ENCODE measurements around the gene SDR42E2.
"Not testable (repeated sequence)": the region's sequence is repeated elsewhere in the genome, so short reads cannot be mapped to it uniquely, and the experiment has no call there.

The SDR42E2 gene

DNA sequence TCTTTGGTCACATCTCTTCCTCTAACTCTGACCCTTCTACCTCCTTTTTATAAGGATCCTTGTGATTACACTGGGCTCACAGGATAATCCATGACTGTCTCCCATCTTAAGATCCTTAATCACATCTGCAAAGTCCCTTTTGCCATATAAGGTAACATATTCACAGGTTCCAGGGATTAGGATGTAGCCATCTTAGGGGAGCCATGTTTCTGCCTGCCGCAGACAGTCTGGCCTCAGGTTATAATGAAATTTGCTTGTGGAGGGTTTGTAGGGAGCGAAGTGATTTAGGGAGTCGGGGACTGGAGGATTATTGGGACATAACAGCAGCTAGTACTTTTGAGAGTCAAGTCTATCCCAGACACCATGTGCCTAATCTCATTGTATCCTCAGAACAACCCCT, 51.5 kb downstream of the SDR42E2 start:
- DNase-seq (ENCODE audit: low read depth in 2 of 2), result no peak

DNA sequence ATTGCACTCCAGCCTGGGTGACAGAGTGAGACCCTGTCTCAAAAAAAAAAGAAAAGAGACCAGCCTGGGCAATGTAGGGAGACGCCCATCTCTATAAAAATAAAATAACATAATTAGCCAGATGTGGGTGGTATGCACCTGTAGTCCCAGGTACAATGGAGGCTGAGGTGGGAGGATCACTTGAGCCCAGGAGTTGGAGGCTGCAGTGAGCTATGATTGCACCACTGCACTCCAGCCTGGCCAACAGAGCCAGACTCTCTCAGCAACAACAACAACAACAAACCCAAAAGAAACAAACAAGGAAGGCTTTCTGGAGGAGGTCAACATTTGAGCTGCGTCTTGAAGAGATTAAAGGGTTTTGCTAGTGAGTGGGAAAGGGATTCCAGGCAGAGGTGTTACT, 52.1 kb downstream of the SDR42E2 start:
- DNase-seq (ENCODE audit: low read depth in 2 of 2), result no peak

DNA sequence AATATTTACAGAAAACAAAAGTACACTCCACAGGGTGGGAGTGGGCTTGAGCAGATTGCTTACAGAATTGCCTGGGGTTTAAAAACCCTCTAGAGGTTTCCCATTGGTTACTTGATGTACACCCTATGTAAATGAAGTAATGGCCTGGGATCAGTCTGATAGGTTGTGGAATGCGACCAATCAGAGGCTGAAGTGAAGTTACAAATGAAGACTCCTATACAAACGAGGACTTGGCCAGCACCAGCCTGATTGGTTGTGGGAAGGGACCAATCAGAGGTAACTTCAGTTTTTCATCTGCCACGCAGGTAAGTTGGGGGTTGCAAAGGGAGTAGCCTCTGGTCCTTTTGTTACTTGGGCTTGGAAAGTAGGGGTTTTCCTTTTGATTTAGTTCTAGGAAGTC, 52.6 kb downstream of the SDR42E2 start:
- no peak for DNase-seq (ENCODE audit: low read depth in 2 of 2)

DNA sequence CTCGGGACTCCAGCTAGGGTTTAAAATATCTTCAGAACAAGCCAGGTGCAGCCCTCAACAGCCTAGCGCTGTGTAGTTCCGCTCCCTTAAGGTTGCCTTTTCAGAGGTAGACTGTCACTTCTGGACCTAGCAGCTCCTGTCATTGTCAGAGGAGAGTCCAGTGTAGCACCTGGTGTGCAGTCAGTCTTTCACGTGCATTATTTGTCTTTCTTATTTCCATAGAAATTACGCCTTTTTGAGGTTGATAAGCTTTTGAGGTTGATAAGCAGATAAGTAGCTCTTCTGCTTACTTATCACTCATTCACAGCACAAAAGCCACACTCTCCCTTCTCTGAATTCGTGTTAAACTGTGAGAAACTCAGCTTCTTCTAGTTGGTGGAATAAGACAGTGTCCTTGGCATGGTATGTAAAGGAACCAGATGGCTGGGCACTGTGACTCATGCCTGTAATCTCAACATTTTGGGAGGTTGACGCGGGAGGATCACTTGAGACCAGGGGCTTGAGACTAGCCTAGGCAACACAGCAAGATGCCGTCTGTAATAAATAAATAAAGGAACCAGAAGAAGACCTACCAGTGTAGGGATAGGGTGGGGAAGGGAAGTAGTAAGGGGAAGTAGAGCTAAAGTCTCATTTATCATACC, 54.0 kb downstream of the SDR42E2 start:
- DNase-seq (ENCODE audit: low read depth in 2 of 2), result no peak

DNA sequence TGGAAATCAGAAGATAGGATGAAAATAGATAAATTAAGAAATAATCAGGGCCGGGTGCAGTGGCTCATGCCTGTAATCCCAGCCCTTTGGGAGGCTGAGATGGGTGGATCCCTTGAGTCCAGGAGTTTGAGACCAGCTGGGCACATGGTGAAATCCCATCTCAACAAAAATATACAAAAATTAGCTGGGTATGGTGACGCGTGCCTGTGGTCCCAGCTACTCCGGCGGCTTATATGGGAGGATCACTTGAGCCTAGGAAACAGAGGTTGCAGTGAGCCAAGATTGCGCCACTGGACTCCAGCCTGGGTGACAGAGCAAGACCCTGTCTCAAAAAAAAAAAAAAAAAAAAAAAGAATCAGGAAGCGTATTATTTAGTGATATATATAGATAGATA, 54.5 kb downstream of the SDR42E2 start:
- DNase-seq (ENCODE audit: low read depth in 2 of 2), result not testable (repeated sequence)

DNA sequence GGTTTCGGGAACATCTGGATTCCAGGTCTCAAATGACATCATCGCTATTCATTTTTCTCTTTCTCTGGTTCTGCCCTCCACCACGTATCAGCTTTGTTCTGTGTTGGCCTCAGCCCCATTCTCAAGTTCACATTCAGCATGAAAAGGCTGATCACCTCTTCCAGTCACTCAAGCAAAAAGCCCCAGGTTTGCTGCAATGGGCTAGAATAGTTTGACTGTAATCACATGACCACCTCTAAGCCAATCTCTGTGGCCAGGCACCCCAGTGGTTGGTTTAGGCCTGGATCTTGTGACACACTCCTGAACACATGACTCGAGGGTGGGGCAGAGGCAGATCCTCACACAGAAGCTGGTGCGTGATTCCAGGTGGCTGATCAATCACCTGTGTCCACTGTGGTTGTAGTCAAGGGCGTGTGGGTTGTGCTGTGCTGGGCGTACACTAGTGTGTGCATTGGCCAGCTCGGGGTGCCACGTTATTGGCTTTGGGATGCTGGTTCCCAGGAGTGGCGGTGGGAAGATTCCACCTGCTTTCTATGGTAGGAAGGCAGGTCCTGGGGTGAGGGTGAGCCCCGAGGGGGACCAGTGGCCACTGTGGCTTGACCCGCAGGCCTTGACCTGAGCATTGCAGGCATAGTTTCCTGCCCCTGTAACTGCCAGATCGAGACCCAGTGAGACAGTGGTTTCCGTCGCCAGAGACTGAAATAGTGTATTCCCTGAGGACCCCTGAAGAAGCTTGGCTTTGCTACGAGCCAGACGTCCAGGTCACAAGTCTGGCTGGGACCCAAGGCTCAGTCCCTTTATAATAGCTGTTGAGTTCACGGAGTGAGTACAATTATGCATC, 55.8 kb downstream of the SDR42E2 start:
- DNase-seq (ENCODE audit: low read depth in 2 of 2), result no peak

DNA sequence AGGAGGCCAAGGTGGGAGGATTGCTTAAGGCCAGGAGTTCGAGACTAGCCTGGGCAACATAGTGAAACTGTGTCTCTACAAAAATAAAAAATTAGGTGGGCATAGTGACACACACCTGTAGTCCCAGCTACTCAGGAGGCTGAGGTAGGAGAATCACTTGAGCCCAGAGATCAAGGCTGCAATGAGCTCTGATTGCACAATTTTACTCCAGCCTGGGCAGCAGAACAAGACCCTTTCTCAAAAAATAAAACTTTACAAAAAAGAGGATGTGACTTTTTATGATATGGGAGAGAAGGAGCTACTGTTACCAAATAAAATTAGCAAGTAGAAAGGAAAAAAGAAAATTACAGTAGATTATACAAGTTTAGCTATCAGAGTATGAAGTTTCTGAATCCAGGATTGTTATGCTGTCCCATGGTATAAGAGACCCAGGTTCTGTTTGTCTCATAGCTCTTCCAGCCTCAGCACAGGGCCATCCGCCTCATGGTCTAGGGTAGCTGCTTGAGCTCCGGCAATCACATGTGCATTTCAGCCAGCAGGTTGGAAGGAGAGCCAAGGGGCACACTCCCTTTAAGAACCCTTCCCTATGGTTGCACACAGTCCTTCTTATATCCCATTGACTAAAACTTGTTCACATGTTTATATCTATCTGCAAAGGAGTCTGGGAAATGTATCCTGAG, 57.2 kb downstream of the SDR42E2 start:
- DNase-seq (ENCODE audit: low read depth in 2 of 2), result no peak

DNA sequence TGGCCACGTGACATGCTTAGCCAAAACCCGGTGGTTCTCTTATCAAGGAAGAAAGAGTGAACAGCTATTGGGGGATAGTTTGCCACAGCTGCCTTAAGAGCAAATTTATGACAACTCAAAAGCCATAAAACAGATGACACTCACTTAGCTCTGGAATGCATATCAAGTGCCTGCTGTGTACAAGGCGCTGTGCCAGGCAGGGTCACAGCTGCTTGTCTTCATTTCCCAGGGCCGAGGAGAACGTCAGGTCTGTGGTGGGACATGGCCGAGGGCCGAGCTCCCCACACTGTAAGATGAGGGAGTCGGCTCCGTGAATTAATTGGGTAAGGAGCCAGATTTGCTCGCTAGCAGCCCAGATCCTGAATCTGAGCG, 57.7 kb downstream of the SDR42E2 start:
- no peak for DNase-seq (ENCODE audit: low read depth in 2 of 2)

DNA sequence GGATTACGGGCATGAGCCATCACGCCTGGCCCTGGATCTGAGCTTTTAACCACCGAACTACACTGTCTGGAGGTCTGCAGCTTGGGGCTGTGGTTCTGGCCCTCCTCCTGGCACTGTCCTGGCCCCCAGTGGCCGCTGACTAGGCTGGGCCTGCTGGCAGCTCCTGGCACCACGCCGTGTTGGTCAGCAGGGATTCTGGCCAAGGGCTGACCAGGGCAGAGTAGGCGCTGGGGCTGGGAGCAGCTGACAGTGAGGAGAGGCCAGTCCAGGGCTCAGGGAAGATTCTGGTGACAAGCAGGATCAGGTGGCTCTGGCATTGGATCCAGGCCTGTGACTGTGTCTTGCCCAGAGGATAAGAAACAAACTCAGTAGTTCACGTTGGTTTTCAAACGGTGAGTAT, 58.4 kb downstream of the SDR42E2 start:
- DNase-seq (ENCODE audit: low read depth in 2 of 2), result no peak

DNA sequence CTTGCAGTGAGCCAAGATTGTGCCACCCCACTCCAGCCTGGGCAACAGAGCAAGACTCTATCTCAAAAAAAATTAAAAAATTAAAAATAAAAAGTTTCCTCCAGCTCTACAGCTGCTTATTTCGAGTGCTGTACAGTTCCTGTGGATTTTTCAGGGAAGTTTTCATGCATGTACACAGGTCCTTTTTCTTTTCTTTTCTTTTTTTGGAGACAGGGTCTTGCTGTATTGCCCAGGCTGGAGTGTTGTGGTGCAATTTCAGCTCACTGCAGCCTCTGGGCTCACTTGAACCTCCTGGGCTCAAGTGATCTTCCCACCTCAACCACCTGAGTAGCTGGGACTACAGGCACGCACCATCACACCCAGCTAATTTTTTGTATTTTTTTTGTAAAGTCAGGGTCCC, 59.7 kb downstream of the SDR42E2 start:
- no peak for DNase-seq (ENCODE audit: low read depth in 2 of 2)

DNA sequence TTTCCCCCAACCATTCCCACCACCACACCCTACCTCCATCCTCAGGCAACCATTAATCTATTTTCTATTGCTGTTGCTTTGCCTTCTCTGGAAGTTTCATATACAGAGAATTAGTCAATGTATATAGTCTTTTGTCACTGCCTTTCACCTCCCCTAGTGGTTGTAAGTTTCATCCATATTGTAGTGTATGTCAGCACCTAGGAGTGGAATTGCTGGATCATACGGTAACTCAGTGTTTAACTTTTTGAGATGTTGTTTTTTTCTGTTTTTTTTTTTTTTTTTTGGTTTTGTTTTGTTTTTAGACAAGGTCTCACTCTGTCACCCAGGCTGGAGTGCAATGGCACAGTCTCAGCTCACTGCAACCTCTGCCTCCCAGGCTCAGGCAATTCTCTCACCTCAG, 60.7 kb downstream of the SDR42E2 start:
- DNase-seq (ENCODE audit: low read depth in 2 of 2), result no peak

DNA sequence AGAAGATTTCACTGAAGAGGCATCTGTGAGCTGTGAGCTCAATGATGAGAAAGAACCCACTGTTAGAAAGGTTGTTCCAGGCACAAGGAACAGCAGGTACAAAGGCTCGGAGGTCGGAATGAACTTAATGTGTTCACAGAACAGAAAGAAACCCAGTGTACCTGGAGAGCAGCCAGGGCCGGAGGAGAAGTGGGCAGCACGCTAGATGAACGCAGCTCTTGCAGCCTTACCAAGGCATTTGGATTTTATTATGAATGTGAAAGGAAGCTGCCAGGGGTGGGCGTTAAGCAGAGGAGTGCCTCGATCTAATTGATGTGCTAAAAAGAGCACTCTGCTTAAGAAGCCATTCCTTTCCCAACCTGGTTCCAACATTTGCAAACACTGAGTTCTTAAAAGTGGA, 62.8 kb downstream of the SDR42E2 start:
- DNase-seq (ENCODE audit: low read depth in 2 of 2), result no peak

DNA sequence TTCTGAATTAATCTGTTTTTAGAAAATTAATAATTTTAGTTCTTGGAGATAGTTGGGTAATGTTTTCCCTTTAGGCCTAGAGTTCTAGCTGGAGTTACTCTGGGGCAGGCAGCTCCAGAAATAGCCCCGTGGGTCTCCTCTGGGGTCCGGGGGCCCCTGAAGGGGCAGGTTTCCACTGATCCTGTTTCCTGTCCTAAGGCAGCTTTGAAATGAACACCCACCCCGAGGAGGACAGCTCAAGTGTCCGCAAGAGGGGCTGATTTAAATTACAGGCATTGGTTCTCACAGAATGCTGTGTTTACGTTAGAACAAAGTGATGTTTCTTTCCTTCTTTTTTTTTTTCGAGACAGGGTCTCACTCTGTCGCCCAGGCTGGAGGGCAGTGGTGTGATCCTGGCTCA, 67.6 kb downstream of the SDR42E2 start:
- DNase-seq (ENCODE audit: low read depth in 2 of 2), result no peak

DNA sequence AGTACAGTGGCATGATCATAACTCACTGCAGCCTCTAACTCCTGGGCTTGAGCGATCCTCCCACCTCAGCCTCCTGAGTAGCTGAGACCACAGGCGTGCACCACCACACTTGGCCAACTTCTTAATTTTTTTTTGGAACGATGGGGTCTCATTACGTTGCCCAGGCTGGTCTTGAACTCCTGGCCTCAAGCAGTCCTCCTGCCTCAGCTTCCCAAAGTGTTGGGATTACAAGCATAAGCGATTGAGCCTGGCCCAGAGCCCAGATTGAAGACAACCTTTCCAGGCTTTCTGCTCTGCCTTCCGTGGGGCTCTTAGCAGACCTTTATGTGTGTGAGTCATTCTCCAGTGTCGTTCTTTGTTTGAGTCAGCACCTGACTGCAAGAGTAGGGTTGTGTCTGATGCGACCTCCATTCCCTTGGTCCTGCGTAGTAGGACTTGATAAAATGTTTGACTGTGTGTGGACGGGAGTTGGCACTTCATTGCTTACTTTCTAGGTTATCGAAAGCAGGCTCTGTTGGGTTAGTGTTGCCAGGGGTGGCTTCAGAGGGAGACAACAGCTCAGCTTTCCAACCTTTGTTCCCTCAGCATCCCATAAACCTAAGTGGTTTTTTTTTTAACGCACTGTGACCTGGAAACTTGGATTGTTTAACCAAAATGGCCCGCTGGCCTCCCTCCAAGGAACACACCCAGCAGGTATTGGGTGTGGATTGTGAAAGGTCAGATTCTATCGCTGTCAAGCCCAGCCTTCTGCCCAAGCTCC, 70.2 kb downstream of the SDR42E2 start:
- no peak for DNase-seq (ENCODE audit: low read depth in 2 of 2)

DNA sequence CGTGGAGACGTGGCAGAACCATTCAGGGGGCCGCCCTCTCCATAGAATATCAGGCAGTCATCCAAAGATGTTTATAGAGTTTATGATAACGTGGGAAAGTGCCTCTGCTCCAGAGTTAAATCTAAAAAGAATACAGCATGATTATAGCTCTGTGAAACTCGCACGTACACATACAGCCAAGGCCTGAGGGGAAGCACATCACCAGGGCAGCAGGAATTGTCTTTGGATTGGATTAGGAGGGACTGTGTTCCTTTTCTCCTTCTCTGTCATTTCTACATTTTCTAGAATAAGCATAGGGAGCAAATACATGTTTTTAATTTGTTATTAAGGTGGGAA, 70.7 kb downstream of the SDR42E2 start:
- no peak for DNase-seq (ENCODE audit: low read depth in 2 of 2)

DNA sequence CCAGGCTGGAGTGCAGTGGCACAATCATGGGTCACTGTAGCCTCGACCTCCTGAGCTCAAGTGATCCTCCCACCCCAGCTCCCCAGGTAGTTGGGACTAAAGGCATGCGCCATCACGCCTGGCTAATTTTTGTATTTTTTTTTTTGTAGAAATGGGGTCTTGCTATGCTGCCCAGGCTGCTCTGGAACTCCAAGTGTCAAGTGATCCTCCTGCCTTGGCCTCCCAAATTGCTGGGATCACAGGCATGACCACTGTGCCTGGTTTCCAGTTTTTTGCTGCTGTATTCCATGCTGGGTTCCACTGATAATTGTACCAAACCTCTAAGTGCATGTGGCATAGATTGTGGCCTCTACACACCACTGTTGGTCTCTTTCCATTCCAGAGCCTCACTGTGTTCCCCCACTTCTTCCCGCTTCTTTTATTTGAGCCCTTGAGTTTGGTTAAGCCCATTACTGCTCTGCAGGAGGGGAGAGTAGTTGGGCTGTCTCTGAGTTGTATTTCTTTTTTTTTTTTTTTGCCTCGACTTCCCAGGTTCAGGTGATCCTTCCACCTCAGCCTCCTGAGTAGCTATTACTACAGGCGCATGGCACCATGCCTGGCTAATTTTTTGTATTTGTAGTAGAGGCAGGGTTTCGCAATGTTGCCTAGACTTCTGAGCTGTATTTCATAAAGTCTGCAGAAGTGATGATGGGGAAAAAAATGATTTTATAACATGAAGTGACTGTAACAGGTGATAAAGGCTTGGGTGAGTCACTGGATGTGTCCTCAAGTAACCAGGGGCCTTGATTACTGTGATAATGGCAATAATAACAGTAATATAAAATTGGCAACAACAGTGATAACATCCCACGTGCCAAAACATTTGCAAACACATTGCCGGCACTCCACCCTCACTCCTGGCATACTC, 73.8 kb downstream of the SDR42E2 start:
- no peak for DNase-seq (ENCODE audit: low read depth in 2 of 2)

DNA sequence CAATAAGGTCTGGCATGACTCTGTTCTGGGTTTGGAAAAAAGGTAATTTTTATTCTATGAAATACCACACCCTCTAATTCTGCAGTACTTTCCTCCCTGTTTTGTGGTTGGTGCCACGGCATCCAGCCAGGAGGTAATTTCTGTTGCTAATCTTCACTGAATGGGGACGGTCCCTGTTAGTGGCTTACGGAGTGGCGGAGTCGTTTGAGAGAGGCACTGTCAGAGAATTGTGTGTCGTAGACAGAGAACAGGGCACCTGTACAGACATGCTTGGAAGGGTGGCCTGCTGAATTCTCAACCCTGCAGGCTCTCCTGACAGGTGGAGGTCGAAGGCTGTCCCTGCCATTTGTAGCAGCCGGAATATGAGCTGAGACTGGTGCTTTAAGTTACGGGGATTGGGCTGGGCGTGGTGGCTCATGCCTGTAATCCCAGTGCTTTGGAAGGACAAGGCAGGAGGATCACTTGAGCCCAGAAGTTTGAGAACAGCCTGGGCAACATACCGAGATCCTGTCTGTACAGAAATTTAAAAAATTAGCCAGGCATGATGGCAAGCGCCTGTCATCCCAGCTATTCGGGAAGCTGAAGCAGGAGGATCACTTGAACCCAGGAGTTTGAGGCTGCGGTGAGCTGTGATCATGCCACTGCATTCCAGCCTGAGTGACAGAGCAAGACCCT, 77.0 kb downstream of the SDR42E2 start:
- DNase-seq (ENCODE audit: low read depth in 2 of 2), result no peak

DNA sequence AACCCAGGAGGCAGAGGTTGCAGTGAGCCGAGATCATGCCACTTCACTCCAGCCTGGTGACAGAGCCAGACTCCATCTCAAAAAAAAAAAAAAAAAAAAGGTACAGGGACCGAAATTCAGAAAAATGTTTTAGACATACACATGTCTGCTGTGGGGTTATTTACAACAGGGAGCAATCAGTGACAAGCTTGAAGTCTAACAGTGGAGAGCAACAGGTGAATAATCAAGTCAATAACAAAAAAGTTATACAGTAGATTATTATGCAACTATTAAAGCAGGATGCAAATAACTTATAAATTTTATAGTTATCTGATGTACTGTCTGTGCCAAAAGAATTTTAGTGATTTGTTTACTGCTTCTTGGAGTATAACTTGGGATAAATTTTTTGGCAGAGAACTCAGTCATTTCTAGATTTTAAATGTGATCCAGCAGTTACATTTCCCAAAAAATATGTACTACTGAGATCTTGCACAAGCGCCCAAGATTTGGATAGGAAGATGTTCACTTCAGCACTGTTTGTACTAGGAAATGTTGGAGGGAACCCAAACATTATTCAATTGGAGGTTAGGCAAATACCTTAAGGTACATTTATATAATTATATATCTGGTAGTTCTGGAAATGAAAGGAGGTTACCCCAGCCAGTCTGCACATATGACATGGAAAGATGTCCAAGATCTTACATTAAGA, 77.9 kb downstream of the SDR42E2 start:
- no peak for DNase-seq (ENCODE audit: low read depth in 2 of 2)

Measured in activated CD8-positive, alpha-beta memory T cell treated with anti-CD3 and anti-CD28 coated beads for 4 hours (primary cell).